HepG2 (cell line): Measurements from ENCODE around the gene THSD8. TPM values are rescaled to one million over a fixed set of nuclear protein-coding genes. Genes with fewer than 3 reads are reported as not detected.

Source experiments
- AGO1 ChIP-seq: fragments of 200-400 bp; formaldehyde crosslinking; IDR thresholded peaks from 2 replicates; pipeline ENCODE4 v1.6.1; 2017; ENCODE audit warnings: mild to moderate bottlenecking, low read depth, low read length, moderate library complexity; ENCODE audit not compliant: poor library complexity, severe bottlenecking
- CHD2 ChIP-seq: IDR thresholded peaks from 2 replicates; pipeline ENCODE4 v1.6.1; 2011; ENCODE audit warnings: low read depth, low read length, improper control_type of control experiment
- EP300 ChIP-seq, 3 experiments: sonication (generic) in 1 of 3; formaldehyde crosslinking in 1 of 3; IDR thresholded peaks; 2 replicates each; pipeline versions ENCODE4 v1.5.1 to v1.6.1; 2011 to 2020; ENCODE audit warnings: low read depth in 2 of 3, low read length in 2 of 3, borderline replicate concordance in 1 of 3, improper control_type of control experiment in 1 of 3, mild to moderate bottlenecking in 1 of 3, missing genetic modification reagents in 1 of 3, moderate library complexity in 1 of 3
- FOXA3 ChIP-seq: IDR thresholded peaks from 2 replicates; pipeline ENCODE4 v1.6.1; 2016; ENCODE audit warnings: missing genetic modification reagents, missing compliant biosample characterization
- KDM5B ChIP-seq: sonication (generic); formaldehyde crosslinking; IDR thresholded peaks from 2 replicates; pipeline ENCODE4 v1.4.0; 2020; ENCODE audit warnings: missing genetic modification reagents, mild to moderate bottlenecking, borderline replicate concordance
- MAFF ChIP-seq: IDR thresholded peaks from 2 replicates; pipeline ENCODE4 v1.6.1; 2011; ENCODE audit warnings: low read depth, low read length, improper control_type of control experiment
- NFRKB ChIP-seq: fragments of 450-650 bp; IDR thresholded peaks from 2 replicates; pipeline ENCODE4 v1.6.1; 2017
- RERE ChIP-seq: IDR thresholded peaks from 2 replicates; pipeline ENCODE4 v1.6.1; 2016; ENCODE audit warnings: low read depth, missing genetic modification reagents, missing compliant biosample characterization
- RXRB ChIP-seq: IDR thresholded peaks from 2 replicates; pipeline ENCODE4 v1.6.1; 2016; ENCODE audit warnings: borderline replicate concordance, missing genetic modification reagents, missing compliant biosample characterization
- SETDB1 ChIP-seq: sonication (generic); formaldehyde crosslinking; IDR thresholded peaks from 2 replicates; pipeline ENCODE4 v1.5.1; 2020; ENCODE audit warnings: missing genetic modification reagents, mild to moderate bottlenecking, borderline replicate concordance
- SUZ12 ChIP-seq: fragments of 150-350 bp; IDR thresholded peaks from 2 replicates; pipeline ENCODE4 v1.6.1; 2014; ENCODE audit warnings: low read depth, low read length
- ZBTB39 ChIP-seq: sonication (generic); formaldehyde crosslinking; IDR thresholded peaks from 2 replicates; pipeline ENCODE4 v1.5.0; 2020; ENCODE audit warnings: missing genetic modification reagents
- ZBTB7B ChIP-seq: sonication (generic); formaldehyde crosslinking; IDR thresholded peaks from 2 replicates; pipeline ENCODE4 v1.4.0; 2020; ENCODE audit warnings: missing genetic modification reagents
- ZFP36L1 ChIP-seq: sonication (generic); formaldehyde crosslinking; IDR thresholded peaks from 2 replicates; pipeline ENCODE4 v1.8.0; 2022; ENCODE audit warnings: mild to moderate bottlenecking, missing genetic modification reagents, moderate library complexity
- ZNF18 ChIP-seq: sonication (generic); formaldehyde crosslinking; IDR thresholded peaks from 2 replicates; pipeline ENCODE4 v1.8.0; 2022; ENCODE audit warnings: mild to moderate bottlenecking, missing genetic modification reagents; ENCODE audit not compliant: insufficient replicate concordance
- ZNF326 ChIP-seq: sonication (generic); formaldehyde crosslinking; IDR thresholded peaks from 2 replicates; pipeline ENCODE4 v1.4.0; 2020; ENCODE audit warnings: missing genetic modification reagents, borderline replicate concordance
- ZNF382 ChIP-seq: sonication (generic); formaldehyde crosslinking; IDR thresholded peaks from 2 replicates; pipeline ENCODE4 v1.5.0; 2020; ENCODE audit warnings: missing genetic modification reagents, mild to moderate bottlenecking, borderline replicate concordance
- polyA plus RNA-seq, 8 experiments: library from polyadenylated mRNA; depleted of rRNA in 3 of 8; stranded (reverse) in 7 of 8; unstranded in 1 of 8; fragments of >200 nt; fragmentation: Illumina TruSeq in 4 of 8; extraction: Trizol in 4 of 8; gene quantifications; 2 replicates each; pipeline versions ENCODE4 v1.2.1 to v1.2.3, GENCODE V29; 2011 to 2016; ENCODE audit warnings: low read depth in 4 of 8, missing spikeins in 1 of 8, mixed read lengths in 1 of 8; ENCODE audit not compliant: insufficient read depth in 1 of 8
- total RNA-seq, 5 experiments: library from RNA; depleted of rRNA; stranded (reverse); fragments of >200 nt; fragmentation: Illumina TruSeq; extraction: Trizol; gene quantifications; 2 replicates each; pipeline ENCODE4 v1.2.3, GENCODE V29; 2016; ENCODE audit warnings: low read depth in 1 of 5

Gene THSD8
- total and polyA plus RNA-seq, 2 of the 13 experiments (the other 11 are each of a cell fraction or from before 2014, with no cell fraction given), result 4.8 to 14.9 TPM

- TF ChIP-seq ZBTB7B (CRISPR knock-in tag), result no peak; the same call in 1 of the 2 replicates
- no peak for TF ChIP-seq ZFP36L1
- TF ChIP-seq RERE (CRISPR knock-in tag), result no peak
- TF ChIP-seq CHD2, result peak; percentile 72; the same call in 1 of the 2 replicates
- TF ChIP-seq EP300 (IDR thresholded peaks at IDR 0.05; ENCODE audit: low read depth in 2 of 2, low read length in 2 of 2), result peak in 1 of 2 experiments; percentile 61; a peak in 3 of 4 replicates
- 0 out of 2 replicates have a peak, but pooled peaks have one; percentile 49 for TF ChIP-seq EP300 (CRISPR knock-in tag; IDR thresholded peaks at IDR 0.05; ENCODE audit: borderline replicate concordance)
- no peak for TF ChIP-seq NFRKB
- TF ChIP-seq RXRB (CRISPR knock-in tag), result peak; percentile 14; the same call in 1 of the 2 replicates
- TF ChIP-seq SETDB1 (CRISPR knock-in tag), result no peak
- no peak for TF ChIP-seq ZBTB39 (CRISPR knock-in tag)
- TF ChIP-seq FOXA3 (CRISPR knock-in tag), result peak; percentile 23; the same call in 1 of the 2 replicates
- TF ChIP-seq MAFF, result no peak
- TF ChIP-seq SUZ12, result no peak
- peak; percentile 62; the same call in 1 of the 2 replicates for TF ChIP-seq KDM5B
- peak; percentile 99 for TF ChIP-seq AGO1
- no peak for TF ChIP-seq ZNF382 (CRISPR knock-in tag)
- TF ChIP-seq ZNF326, result 0 out of 2 replicates have a peak, but pooled peaks have one; percentile 65
- TF ChIP-seq ZNF18, result peak; percentile 63
Observed at GRCh38 chr19:12793290-12794195, 8.3 kb upstream of the THSD8 start (continued).
